HTR-8/SVneo (cell line): ENCODE measurements around the gene BLOC1S4.

ENCODE experiments used
- DNase-seq: peaks from one replicate; pipeline ENCODE4 v3.0.0; 2011; ENCODE audit warnings: low spot score, mixed read lengths; ENCODE audit not compliant: insufficient read length
- FAIRE-seq: peaks from 2 replicates; lab custom pipeline; 2011; peaks lifted over from hg19 to GRCh38; lab: Jason Lieb, UNC

Gene BLOC1S4

GRCh38 chr4:6688879-6689505 is 27.0 kb upstream of the BLOC1S4 start:
- FAIRE-seq (peak; percentile 70), DNase-seq (peak; percentile 93)

- no peak for DNase-seq
- no peak for FAIRE-seq
Measured at GRCh38 chr4:6689506-6689960, 26.4 kb upstream of the BLOC1S4 start.

- DNase-seq (no peak), FAIRE-seq (no peak)
Measured at GRCh38 chr4:6692379-6692778, 23.6 kb upstream of the BLOC1S4 start.

- DNase-seq: no peak
- no peak for FAIRE-seq
Measured at GRCh38 chr4:6692806-6693205, 23.2 kb upstream of the BLOC1S4 start.

GRCh38 chr4:6693231-6694176 is 22.5 kb upstream of the BLOC1S4 start, which contains the start of gene S100P:
Gene S100P (plus strand): TSS chr4:6693878. CDS start chr4:6693933, 55 bp downstream.
- no peak for DNase-seq
- FAIRE-seq: no peak

GRCh38 chr4:6694177-6694901 is 21.6 kb upstream of the BLOC1S4 start:
- FAIRE-seq (no peak), DNase-seq (no peak)

- DNase-seq (no peak), FAIRE-seq (no peak)
Measured at GRCh38 chr4:6695660-6696610, 20.0 kb upstream of the BLOC1S4 start.

- FAIRE-seq (no peak), DNase-seq (no peak)
Measured at GRCh38 chr4:6696611-6697010, 19.4 kb upstream of the BLOC1S4 start.

- FAIRE-seq (no peak), DNase-seq (no peak)
Measured at GRCh38 chr4:6697131-6697530, 18.8 kb upstream of the BLOC1S4 start.

- FAIRE-seq (no peak), DNase-seq (no peak)
Measured at GRCh38 chr4:6699388-6699787, 16.6 kb upstream of the BLOC1S4 start.

GRCh38 chr4:6699903-6700302 is 16.1 kb upstream of the BLOC1S4 start:
- FAIRE-seq: no peak

GRCh38 chr4:6701371-6701770 is 14.6 kb upstream of the BLOC1S4 start:
- no peak for DNase-seq
- FAIRE-seq: no peak

More at GRCh38 chr4:6699903-6700302, 16.1 kb upstream of the BLOC1S4 start:
- DNase-seq: no peak

- no peak for DNase-seq
- no peak for FAIRE-seq
Measured at GRCh38 chr4:6702761-6703160, 13.2 kb upstream of the BLOC1S4 start.

- DNase-seq (no peak), FAIRE-seq (no peak)
Measured at GRCh38 chr4:6703786-6704185, 12.2 kb upstream of the BLOC1S4 start.

- DNase-seq: no peak
- no peak for FAIRE-seq
Measured at GRCh38 chr4:6705646-6706045, 10.3 kb upstream of the BLOC1S4 start.

GRCh38 chr4:6706173-6706572 is 9.8 kb upstream of the BLOC1S4 start:
- no peak for DNase-seq
- no peak for FAIRE-seq

- DNase-seq: peak; percentile 91
- FAIRE-seq: peak; percentile 83
Measured at GRCh38 chr4:6709230-6710114, 6.5 kb upstream of the BLOC1S4 start, which contains the start of gene MRFAP1L1. Gene MRFAP1L1 (minus strand): TSS chr4:6709865. CDS start chr4:6709629, 236 bp downstream.

GRCh38 chr4:6710282-6710681 is 5.7 kb upstream of the BLOC1S4 start:
- DNase-seq: no peak
- no peak for FAIRE-seq
